Glutamatergic neuron (in vitro differentiated cells): ENCODE data around the gene TOMM6. TPM values are rescaled to one million over a fixed set of nuclear protein-coding genes. Genes with fewer than 3 reads are reported as not detected.

Experiments used
- DNase-seq: peaks from one replicate; pipeline ENCODE4 v3.0.0; 2022
- H3K27ac Mint-ChIP-seq: one replicate; pipeline ENCODE4 v1.8.0; 2020; ENCODE audit warnings: mild to moderate bottlenecking, mixed read lengths, inconsistent platforms; ENCODE audit not compliant: unreplicated experiment
- H3K27me3 Mint-ChIP-seq: one replicate; pipeline ENCODE4 v1.8.0; 2020; ENCODE audit warnings: mild to moderate bottlenecking, moderate library complexity, mixed read lengths, inconsistent platforms; ENCODE audit not compliant: unreplicated experiment
- H3K36me3 Mint-ChIP-seq: one replicate; pipeline ENCODE4 v1.8.0; 2020; ENCODE audit warnings: mild to moderate bottlenecking, mixed read lengths, inconsistent platforms; ENCODE audit not compliant: unreplicated experiment
- H3K4me1 Mint-ChIP-seq: one replicate; pipeline ENCODE4 v1.8.0; 2020; ENCODE audit warnings: mild to moderate bottlenecking, low read depth, mixed read lengths, inconsistent platforms; ENCODE audit not compliant: unreplicated experiment
- H3K4me3 Mint-ChIP-seq: one replicate; pipeline ENCODE4 v1.8.0; 2020; ENCODE audit warnings: mild to moderate bottlenecking, mixed read lengths, inconsistent platforms; ENCODE audit not compliant: unreplicated experiment
- H3K9me3 Mint-ChIP-seq: one replicate; pipeline ENCODE4 v1.8.0; 2020; ENCODE audit warnings: mild to moderate bottlenecking, moderate library complexity, mixed read lengths, inconsistent platforms; ENCODE audit not compliant: unreplicated experiment
- total RNA-seq: library from RNA; stranded (reverse); fragmentation: NEBNext Ultra II Directional; extraction: Animal tissue kit (Norgen Biotek cat#: 25700); gene quantifications from one replicate; pipeline ENCODE4 v1.2.1, GENCODE V29; 2021; ENCODE audit not compliant: unreplicated experiment
- TF ChIP-seq, protein P1 (sequence below): fragments of 200-600 bp; sonication (generic); IDR thresholded peaks from one replicate; pipeline ENCODE4 v1.5.0; 2021; ENCODE audit not compliant: partially characterized antibody, unreplicated experiment

Gene TOMM6
- total RNA-seq, 1 donor from 2014 or later: 111 TPM

DNA sequence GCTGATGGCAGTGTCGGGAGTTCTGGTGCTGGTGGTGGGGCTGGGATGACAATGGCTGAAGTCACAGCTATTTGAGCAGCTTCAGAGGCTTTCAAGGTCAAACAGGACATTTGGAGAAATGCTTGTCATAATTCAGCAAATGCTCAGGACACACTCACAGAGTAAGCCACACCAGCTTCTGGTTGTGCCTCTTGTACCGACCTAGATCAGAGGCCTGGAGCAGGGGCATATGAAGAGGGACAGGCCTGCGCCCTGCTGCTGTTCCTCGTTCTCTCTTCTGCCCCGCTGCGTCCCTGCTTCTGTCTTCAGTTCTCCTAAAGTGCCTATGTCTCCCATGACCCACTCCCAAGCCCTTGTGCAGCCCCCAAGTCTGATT, 39.4 kb upstream of the TOMM6 start:
- no peak overlapping the region for H3K27ac Mint-ChIP-seq
- peaks cover 1% of the 10 kb centered on the region for H3K9me3 Mint-ChIP-seq
- peaks cover 8% of the 10 kb centered on the region for H3K27me3 Mint-ChIP-seq
- no peaks in the 10 kb centered on the region for H3K36me3 Mint-ChIP-seq
- TF ChIP-seq, protein P1, sequence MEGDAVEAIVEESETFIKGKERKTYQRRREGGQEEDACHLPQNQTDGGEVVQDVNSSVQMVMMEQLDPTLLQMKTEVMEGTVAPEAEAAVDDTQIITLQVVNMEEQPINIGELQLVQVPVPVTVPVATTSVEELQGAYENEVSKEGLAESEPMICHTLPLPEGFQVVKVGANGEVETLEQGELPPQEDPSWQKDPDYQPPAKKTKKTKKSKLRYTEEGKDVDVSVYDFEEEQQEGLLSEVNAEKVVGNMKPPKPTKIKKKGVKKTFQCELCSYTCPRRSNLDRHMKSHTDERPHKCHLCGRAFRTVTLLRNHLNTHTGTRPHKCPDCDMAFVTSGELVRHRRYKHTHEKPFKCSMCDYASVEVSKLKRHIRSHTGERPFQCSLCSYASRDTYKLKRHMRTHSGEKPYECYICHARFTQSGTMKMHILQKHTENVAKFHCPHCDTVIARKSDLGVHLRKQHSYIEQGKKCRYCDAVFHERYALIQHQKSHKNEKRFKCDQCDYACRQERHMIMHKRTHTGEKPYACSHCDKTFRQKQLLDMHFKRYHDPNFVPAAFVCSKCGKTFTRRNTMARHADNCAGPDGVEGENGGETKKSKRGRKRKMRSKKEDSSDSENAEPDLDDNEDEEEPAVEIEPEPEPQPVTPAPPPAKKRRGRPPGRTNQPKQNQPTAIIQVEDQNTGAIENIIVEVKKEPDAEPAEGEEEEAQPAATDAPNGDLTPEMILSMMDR: no peak
- no peaks in the 10 kb centered on the region for H3K4me1 Mint-ChIP-seq
- H3K4me3 Mint-ChIP-seq: no peak overlapping the region
- DNase-seq: no peak

DNA sequence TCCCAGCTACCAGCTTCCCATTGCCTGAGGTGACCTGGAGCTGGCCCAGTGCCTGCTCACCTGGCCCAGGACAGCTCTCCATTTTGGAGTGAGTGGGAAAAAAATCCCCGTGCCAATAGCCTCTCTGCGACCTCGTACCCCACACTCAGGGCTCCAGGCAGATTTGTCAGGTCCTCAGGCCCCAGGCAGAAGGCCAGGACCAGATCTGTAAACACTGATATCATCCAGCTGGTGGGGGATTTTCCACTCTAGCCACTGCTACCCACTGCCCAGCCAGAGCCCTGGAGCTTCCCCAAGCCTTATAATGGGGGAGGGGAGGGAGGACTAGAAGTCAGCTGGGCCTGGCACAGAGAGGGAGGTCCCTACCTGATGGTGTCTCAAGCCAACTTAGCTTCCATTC, 39.0 kb upstream of the TOMM6 start:
- Mint-ChIP-seq H3K4me3 (no peak overlapping the region), H3K4me1 (no peaks in the 10 kb centered on the region), H3K9me3 (peaks cover 1% of the 10 kb centered on the region), H3K27me3 (peaks cover 8% of the 10 kb centered on the region), H3K36me3 (no peaks in the 10 kb centered on the region), H3K27ac (no peak overlapping the region)
- TF ChIP-seq, protein P1: no peak
- no peak for DNase-seq

DNA sequence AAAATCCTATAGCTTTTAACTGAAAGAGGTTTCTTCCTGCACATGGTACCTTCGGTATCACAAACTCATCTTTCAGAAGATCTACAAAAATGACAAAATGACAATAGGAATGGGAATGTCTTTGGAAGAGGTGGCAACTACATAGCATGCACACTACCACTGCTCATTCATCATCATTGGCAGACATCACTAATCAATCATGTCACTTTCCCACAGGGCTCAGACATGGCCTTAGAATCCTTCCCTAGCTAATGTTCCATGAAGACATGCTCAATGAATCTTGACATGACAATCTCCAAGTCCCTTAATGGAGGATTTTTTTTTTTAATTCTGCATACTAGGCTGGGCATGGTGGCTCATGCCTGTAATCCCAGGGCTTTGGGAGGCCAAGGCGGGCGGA, 37.1 kb upstream of the TOMM6 start:
- Mint-ChIP-seq H3K27me3 (peaks cover 6% of the 10 kb centered on the region), H3K4me1 (no peaks in the 10 kb centered on the region), H3K9me3 (peaks cover 1% of the 10 kb centered on the region), H3K27ac (no peak overlapping the region), H3K4me3 (no peak overlapping the region), H3K36me3 (no peaks in the 10 kb centered on the region)
- DNase-seq: no peak
- TF ChIP-seq, protein P1: no peak

DNA sequence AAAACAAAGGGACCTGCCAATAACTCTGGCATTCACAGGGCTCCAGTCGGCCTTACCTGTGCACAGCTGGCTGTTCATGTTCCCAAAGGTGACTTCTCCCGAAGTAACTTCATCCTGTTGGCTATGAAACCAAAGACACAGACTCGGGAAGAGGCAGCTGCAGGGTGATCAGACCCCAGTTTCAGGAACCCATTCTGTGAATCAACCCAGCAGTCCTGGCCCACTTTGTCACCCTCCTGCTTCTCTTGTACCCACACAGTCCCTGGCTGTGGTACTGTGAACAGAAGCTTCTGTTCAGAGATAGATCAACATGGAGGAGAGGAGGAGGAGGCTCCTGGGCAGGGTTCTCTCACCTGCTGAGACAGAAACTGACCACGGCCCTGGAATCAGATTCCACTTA, 31.6 kb upstream of the TOMM6 start:
- no peak overlapping the region for H3K4me3 Mint-ChIP-seq
- no peak overlapping the region for H3K27ac Mint-ChIP-seq
- TF ChIP-seq, protein P1: no peak

DNA sequence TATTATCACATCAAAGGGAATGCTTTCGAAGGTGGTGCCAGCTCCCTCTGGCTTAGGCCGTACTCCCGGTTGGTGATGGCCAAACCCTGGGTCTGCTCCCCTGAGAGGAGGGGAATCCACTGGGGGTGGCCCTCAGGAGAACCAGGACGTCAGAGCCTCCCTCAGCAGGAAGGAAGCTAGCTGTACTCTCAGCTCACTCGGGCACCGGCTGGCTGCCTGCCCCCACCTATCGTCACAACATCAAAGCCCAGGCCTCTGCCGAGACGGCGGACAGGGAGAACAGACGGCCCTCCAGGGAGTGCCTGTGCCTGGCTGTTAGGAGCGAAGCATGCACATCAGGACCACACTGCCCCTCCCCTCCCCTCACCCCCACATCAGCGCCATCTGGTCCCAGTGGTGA, 31.1 kb upstream of the TOMM6 start:
- H3K27ac Mint-ChIP-seq: no peak overlapping the region
- peaks cover 8% of the 10 kb centered on the region for H3K27me3 Mint-ChIP-seq
- H3K36me3 Mint-ChIP-seq: no peaks in the 10 kb centered on the region
- peaks cover 3% of the 10 kb centered on the region for H3K9me3 Mint-ChIP-seq
- no peak for DNase-seq
- H3K4me1 Mint-ChIP-seq: no peaks in the 10 kb centered on the region
- TF ChIP-seq, protein P1: no peak
- no peak overlapping the region for H3K4me3 Mint-ChIP-seq

More for the DNA sequence above, 31.6 kb upstream of the TOMM6 start:
- no peak for DNase-seq
- Mint-ChIP-seq H3K27me3 (peaks cover 8% of the 10 kb centered on the region), H3K36me3 (no peaks in the 10 kb centered on the region), H3K9me3 (peaks cover 3% of the 10 kb centered on the region), H3K4me1 (no peaks in the 10 kb centered on the region)
